CD4-positive, alpha-beta T cell treated with Interleukin-15 for 1 hour (primary cell): ENCODE measurements around the gene LSM10.

ENCODE experiments used
- DNase-seq: peaks from one replicate; pipeline ENCODE4 v3.0.0-alpha.2; 2020

Gene LSM10

GRCh38 chr1:36397378-36398230, at the start of gene LSM10:
Gene LSM10 (minus strand): TSS chr1:36397908. CDS start chr1:36394129, 3,779 bp downstream.
- DNase-seq, result peak; percentile 91

- DNase-seq, result no peak
Measured at GRCh38 chr1:36447450-36447849, 49.7 kb upstream of the LSM10 start.

GRCh38 chr1:36446746-36447145, 49.0 kb upstream of the LSM10 start:
- no peak for DNase-seq

GRCh38 chr1:36446271-36446670, 48.6 kb upstream of the LSM10 start:
- DNase-seq, result peak; percentile 27

GRCh38 chr1:36443297-36443696, 45.6 kb upstream of the LSM10 start:
- no peak for DNase-seq

- no peak for DNase-seq
Measured at GRCh38 chr1:36442337-36442736, 44.6 kb upstream of the LSM10 start.

DNA sequence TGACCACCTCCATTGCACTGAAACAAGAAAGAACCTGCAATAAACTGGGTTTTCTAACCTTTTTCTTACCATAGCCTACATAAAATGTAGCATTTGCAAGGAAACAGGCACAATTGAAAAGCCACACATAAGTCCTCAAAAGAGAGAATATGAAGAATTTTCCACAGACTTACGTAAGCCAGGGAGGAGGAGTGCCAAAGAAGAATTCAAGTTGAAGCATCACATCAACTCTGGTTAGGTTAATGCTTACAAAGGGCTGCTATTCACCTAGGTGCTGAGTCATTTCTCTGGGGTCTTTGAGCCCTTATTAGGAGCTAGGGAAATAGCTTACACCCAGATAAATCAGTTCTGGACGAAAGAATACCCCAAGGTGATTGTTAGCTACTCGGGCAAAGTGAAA, 42.9 kb upstream of the LSM10 start:
- no peak for DNase-seq

- no peak for DNase-seq
Measured at GRCh38 chr1:36440044-36440443, 42.3 kb upstream of the LSM10 start.

- no peak for DNase-seq
Measured at GRCh38 chr1:36438715-36439114, 41.0 kb upstream of the LSM10 start.

DNA sequence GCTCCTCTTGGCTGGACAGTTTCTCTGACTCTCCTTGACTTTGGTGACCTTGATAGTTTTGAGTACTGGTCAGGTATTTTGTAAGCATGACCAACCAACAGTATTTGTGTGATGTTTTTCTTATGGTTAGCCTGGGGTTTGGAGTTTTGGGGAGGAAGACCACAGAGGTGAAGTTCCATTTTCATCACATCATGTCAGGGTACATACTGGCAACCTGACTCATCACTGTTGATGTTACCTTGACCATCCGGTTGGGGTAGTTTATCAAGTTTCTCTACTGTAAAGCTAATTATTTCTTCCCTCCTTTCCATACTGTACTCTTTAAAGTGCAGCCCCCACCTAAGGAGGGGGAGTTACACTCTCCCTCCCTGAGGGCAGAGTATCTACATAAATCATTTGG, 39.1 kb upstream of the LSM10 start:
- DNase-seq, result no peak

DNA sequence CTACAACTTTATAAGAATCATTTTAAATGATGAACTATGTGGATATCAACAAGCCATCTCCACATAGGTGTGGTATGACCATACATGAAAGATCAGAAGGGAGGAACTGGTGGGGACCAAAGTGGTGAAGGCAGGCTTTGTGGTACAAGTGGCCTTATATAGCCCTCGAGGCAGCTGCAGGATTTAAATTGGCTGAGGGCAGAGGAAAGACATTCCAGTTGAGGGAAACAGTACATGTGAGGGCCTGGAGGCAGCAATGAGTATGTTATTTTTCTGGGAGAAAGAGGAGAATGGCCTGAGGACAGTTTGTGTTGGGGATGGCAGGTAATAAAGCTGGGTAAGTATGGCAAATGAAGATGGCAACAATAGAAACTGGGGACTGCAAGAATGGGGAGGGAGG, 35.4 kb upstream of the LSM10 start:
- DNase-seq, result no peak

DNA sequence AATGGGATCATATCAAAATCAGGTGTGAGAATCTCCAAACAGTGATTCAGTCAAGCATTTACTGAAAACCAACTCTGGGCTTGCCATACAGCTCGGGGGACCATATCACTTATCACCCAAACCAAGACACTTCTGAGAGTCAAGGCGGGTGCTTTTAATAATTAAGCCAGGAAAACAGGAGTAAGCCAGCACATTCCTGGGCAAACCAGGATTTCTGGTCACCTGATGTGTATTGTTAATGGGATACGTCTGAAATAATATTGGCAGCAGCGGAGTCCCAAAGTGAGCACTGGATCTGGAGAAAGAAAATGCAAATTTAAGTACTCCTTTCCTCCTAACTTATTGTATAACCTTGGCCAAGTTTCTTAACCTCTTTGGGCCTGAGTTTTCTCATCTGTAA, 34.9 kb upstream of the LSM10 start:
- no peak for DNase-seq

- no peak for DNase-seq
Measured at GRCh38 chr1:36425791-36426190, 28.1 kb upstream of the LSM10 start.

DNA sequence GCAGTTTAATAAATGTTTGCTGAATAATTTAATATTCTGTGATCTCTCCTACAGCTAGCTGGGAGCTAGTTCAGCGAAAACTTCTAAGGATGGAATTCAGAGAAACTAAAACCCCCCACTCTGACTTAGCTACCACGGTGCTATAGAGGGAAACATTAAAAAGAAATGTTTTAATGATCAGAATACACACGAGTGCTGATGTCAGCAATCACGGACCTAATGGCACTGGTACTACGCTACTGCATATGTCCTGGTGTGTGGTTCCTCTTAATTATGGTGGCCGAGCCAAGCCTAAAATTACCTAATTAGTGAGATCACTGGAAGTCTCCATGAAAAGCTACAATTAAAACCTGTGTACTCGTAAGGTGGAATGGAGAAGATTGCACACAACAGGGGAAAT, 23.9 kb upstream of the LSM10 start:
- DNase-seq, result no peak

DNA sequence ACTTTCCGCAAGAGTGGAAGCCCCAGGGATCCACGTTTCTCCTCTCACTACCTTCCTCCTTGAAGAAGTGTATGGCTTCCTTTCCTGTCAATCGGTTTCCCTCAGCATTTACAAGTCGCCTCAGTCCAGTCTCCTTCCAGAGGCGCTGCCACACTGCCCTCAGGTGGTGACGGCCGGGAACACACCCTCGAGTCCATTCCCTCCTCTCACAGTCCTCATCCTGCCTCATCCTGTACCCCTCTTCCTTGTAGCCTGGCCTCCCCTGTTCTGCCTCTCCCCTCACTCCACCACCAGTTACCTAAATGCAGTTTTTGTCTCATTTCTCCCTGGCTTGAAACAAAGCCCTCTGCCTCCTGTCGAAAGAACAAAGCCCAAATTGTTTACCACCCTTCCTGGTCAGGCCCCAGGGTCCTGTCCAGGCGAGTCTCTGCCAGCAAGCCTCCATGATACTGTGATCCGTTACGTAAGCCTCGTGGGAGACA, 23.2 kb upstream of the LSM10 start:
- peak; percentile 84 for DNase-seq

DNA sequence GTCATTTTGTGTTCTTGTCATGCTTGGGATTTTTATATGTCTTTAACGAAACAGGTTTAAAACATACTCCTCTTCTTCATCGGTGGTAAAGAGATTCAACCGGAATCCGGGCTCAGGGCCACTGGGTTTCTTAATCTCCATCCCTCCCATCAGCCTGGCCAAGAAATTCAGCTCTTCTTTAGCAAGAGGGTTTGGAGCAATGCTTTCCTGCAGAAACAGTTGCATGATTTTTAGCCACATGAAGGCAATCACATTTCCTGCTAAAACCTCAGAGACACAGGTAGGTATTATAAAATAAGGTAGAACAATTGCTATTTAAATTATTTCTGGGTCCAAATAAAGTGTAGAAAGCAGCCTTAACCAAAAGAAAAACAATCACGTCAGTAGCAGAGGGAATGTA, 22.7 kb upstream of the LSM10 start:
- no peak for DNase-seq

GRCh38 chr1:36419569-36419968, 21.9 kb upstream of the LSM10 start:
- DNase-seq, result no peak

DNA sequence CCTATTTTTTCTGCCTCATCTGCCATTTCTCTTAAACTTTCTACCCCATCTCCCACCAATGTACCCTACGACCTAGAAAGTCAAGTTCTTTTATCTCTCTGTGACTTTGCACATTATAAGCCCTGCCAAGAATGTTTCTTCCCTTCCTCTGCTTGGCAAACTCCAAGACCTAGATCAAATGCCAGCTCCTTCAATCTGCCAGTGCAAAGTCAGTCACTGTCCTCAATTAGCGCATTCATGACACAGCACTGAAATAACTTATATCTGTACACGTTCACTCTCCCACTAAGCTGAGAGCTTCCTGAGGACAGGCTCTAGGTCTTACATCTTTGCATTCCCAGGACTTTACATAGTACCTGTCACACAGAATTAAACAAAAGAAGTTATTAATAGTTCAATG, 21.4 kb upstream of the LSM10 start:
- no peak for DNase-seq

DNA sequence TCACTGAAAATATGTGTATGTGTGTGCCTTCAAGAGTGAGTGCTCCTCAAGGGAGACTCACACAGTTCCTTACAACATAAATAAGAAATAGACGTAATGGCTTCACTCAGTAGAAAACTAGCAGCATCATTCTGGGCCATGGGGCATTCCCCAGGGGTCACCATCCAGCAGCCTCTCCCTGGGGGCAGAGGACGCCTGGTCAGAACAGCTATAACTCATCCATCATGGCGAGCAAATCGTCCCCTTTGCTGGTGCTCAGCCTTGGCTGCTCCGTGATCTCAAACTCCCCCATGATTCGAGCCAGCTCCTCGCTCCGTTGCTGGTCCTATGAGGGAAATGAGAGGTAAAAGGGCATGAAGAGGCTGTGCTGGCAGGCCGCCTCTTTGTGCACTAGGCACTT, 20.2 kb upstream of the LSM10 start:
- DNase-seq, result no peak

GRCh38 chr1:36415661-36416326, 18.1 kb upstream of the LSM10 start:
- no peak for DNase-seq

DNA sequence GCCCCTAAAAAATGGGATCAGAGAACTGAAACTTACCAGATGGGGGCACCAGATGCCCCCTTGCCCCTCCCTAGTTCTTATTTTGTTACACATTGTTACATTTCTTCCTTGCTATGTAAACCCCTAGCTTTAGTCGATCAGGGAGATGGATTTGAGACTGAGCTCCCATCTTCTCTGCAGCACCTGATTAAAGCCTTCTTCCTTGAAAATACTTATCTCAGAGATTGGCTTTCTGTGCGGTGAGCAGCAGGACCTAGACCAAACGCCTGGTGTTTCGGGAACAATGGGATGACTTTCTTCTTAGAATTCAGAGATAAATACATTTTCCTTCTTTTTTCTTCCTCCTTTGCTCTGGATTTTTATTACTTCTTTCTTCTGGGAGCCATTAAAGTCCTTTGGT, 16.7 kb upstream of the LSM10 start:
- no peak for DNase-seq

DNA sequence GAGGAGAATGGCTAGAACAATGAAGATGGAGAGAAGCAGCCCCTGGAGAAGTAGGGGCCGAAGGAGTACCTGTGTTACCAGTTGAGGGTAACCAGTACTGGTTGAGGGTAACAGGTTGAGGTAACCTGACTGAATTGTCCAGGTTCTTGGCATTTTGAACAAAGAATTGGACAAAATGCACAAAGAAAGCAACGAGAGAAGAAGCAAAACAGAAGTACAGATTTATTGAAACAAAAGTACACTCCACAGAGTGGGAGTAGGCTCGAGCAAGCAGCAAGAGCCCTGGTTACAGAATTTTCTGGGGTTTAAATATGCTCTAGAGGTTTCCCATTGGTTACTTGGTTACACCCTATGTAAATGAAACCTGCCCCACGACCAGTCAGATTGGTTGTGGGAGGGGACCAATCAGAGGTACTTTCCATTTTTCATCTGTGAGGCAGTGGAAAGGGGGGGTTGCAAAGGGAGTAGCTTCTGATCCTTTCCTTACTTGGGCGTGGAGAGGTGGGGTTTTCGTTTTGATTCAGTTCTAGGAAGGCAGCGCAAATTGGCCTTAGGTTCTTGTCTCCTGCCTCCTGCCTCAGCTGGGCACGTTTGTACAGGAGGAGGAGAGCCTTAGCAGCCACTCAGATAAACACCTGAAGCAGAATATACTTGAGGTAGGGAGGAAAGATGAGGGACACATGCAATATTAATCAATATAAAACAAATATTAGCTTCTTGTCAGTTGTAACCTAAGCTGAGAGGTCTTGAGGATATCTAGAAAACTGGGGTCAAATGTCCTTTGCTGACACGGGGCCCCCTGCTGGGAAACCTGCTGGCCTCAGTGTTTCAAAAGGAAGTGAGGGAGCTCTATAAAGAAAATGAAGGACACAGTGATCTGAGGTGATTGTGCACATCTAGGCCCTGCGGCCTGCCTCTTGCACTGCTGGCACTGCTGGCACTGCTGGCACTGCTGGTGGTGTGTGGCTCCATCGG, 14.3 kb upstream of the LSM10 start:
- peak; percentile 46 for DNase-seq

GRCh38 chr1:36408479-36408878, 10.8 kb upstream of the LSM10 start:
- DNase-seq, result no peak
